HG02884 (cell line): ENCODE results near the gene MAGEB4.
"Not testable (repeated sequence)": the region's sequence is repeated elsewhere in the genome, so short reads cannot be mapped to it uniquely, and the experiment has no call there.

Source experiments
- ATAC-seq: cut with Tn5 transposase; IDR thresholded peaks from one replicate; pipeline ENCODE4 v1.9.1; 2021; ENCODE audit warnings: mild to moderate bottlenecking, moderate library complexity; ENCODE audit not compliant: unreplicated experiment

MAGEB4 gene

GRCh38 chrX:30241724-30242415 lies at the start of gene MAGEB4:
MAGEB4 (plus strand) TSS chrX:30242000; CDS start chrX:30242136, 136 bp downstream.
- ATAC-seq = no peak

GRCh38 chrX:30193910-30194309 lies 47.9 kb upstream of the MAGEB4 start:
- not testable (repeated sequence) for ATAC-seq

- ATAC-seq = no peak
Measured at GRCh38 chrX:30196322-30196721, 45.5 kb upstream of the MAGEB4 start.

GRCh38 chrX:30212172-30212571 lies 29.6 kb upstream of the MAGEB4 start:
- ATAC-seq = no peak

- ATAC-seq = no peak
Measured at GRCh38 chrX:30215357-30215843, 26.4 kb upstream of the MAGEB4 start, which contains the start of gene MAGEB2. MAGEB2 (plus strand) TSS chrX:30215563; CDS start chrX:30218581, 3,018 bp downstream.

GRCh38 chrX:30217465-30217864 lies 24.3 kb upstream of the MAGEB4 start:
- no peak for ATAC-seq

- ATAC-seq = no peak
Measured at GRCh38 chrX:30219372-30219771, 22.4 kb upstream of the MAGEB4 start.

GRCh38 chrX:30220661-30221060 lies 21.1 kb upstream of the MAGEB4 start:
- ATAC-seq = no peak

GRCh38 chrX:30224536-30224935 lies 17.3 kb upstream of the MAGEB4 start:
- ATAC-seq = no peak

- ATAC-seq = no peak
Measured at GRCh38 chrX:30228526-30228925, 13.3 kb upstream of the MAGEB4 start.

GRCh38 chrX:30230395-30230794 lies 11.4 kb upstream of the MAGEB4 start, which contains the start of gene MAGEB3:
MAGEB3 (plus strand) TSS chrX:30230657; CDS start chrX:30235925, 5,268 bp downstream.
- no peak for ATAC-seq

GRCh38 chrX:30246769-30247489 lies 5.1 kb downstream of the MAGEB4 start, which contains the start of gene MAGEB1:
MAGEB1 (plus strand) TSS chrX:30247146; CDS start chrX:30250494, 3,348 bp downstream.
- no peak for ATAC-seq

GRCh38 chrX:30248854-30249253 lies 7.1 kb downstream of the MAGEB4 start:
- peak; percentile 79 for ATAC-seq

GRCh38 chrX:30253257-30253656 lies 11.5 kb downstream of the MAGEB4 start:
- ATAC-seq = peak; percentile 67

- no peak for ATAC-seq
Measured at GRCh38 chrX:30259927-30260326, 18.1 kb downstream of the MAGEB4 start.

- ATAC-seq = no peak
Measured at GRCh38 chrX:30261012-30261411, 19.2 kb downstream of the MAGEB4 start.

GRCh38 chrX:30262763-30263162 lies 21.0 kb downstream of the MAGEB4 start:
- no peak for ATAC-seq

- no peak for ATAC-seq
Measured at GRCh38 chrX:30270639-30271038, 28.8 kb downstream of the MAGEB4 start.

GRCh38 chrX:30275498-30275897 lies 33.7 kb downstream of the MAGEB4 start:
- ATAC-seq = no peak

GRCh38 chrX:30278365-30278764 lies 36.6 kb downstream of the MAGEB4 start:
- no peak for ATAC-seq

- no peak for ATAC-seq
Measured at GRCh38 chrX:30280428-30280827, 38.6 kb downstream of the MAGEB4 start.

GRCh38 chrX:30282527-30282926 lies 40.7 kb downstream of the MAGEB4 start:
- no peak for ATAC-seq
